SIG-M5 treated with dmso at 0.1 percent for 504 hours (cell line): ENCODE results near the gene U2AF2.

Experiments
- DNase-seq: peaks from one replicate; lab custom pipeline; 2025; ENCODE audit not compliant: unreplicated experiment; lab: John Stamatoyannopoulos, UW

Gene U2AF2

DNA sequence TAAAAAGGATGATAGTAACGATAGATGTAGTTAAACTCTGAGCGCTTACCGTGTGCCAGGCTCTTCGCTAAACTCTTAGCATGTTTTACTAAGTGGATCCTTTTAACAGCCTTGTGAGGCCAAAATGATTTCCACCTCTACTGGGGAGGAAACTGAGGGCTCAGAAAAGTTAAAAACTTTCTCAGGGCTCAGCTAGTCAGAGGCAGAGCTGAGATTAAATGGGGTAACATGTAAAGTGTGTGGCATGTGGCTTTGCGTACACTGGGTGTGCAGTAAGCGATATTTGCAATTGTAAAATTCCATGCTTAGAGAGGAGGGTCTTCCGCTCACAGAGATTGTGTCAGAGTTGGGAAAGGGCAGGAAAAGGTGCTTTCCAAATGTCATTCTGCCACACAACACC lies 1.7 kb downstream of the U2AF2 start:
- no peak for DNase-seq

DNA sequence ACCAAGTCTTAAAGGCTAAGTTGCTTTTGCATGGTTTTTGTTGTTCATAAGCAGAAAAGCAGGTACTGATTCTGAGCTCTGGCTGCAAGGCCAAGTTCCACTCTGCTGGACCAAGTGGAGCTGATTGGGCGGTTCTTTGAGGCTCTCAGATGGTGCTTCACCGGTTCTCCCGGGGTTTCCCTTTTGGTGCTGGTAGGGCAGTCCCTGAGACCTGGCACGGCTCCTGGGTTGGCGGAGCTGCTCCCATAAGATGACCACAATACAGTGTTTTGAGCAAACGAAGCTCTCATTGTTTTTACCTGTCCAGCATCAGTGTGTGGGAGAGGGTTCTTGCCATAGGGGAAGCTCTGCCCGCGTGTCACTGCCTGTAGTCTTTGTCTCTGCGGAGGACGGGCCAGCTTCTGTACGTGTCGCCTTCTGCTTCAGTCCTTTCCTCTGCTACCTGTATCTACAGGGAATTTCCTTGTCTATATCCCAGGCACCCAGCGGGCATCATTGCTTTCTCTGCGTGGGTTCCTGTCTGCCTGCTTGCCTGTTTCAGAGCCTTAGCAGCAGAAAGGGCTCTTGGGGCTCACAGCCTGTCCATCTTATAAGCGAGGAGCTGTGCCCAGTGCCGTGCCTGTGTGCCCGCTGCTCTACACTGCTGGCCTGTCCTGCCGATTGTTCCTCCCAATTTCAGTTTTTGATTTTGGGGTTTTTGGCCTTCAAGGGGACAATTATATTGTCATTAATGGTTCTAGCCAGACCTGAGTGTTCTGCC lies 2.3 kb downstream of the U2AF2 start:
- DNase-seq, result peak; percentile 11

DNA sequence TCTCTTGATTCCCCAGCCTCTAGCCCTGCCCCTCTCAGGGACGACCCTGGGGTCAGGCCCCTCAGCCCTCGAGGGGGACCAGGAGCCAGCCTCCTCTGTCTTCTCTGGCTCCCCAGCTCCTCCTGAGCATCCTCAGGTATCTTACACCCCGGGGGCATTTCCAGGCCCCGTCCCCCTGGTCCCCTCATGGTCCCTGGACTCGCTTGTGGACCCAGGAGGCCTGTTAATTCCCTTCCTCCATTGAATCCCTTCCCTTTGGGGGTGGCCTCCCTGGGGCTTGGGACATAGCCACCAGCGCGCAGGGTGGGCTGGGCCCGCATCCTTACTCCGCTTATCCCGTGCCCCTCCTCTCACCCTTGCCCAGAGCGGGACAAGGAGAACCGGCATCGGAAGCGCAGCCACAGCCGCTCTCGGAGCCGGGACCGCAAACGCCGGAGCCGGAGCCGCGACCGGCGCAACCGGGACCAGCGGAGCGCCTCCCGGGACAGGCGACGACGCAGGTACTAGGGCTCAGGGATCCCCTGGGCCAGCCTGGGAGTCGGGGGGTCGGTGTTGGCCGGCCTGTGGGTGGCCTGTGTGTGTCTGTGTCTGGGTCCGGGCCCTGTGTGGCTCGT lies 4.1 kb downstream of the U2AF2 start:
- no peak for DNase-seq

DNA sequence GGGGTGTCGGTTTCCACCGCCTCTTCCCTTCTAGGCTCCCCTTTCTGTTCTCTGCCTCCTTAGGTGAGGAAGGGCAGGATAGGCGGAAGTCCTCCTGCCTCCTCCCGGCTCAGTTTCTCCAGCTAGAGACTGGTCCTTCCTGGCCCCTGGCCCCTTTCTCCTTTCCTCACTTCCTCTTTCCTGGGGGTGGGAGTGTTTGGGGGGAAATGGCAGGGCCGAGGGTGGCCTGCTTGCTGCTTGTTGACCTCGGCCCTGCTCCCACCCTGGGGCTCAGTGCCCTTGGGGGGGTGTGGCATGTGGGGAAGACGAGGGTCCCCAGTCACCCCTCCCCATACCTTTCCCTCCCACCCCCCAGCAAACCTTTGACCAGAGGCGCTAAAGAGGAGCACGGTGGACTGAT lies 5.0 kb downstream of the U2AF2 start:
- no peak for DNase-seq

DNA sequence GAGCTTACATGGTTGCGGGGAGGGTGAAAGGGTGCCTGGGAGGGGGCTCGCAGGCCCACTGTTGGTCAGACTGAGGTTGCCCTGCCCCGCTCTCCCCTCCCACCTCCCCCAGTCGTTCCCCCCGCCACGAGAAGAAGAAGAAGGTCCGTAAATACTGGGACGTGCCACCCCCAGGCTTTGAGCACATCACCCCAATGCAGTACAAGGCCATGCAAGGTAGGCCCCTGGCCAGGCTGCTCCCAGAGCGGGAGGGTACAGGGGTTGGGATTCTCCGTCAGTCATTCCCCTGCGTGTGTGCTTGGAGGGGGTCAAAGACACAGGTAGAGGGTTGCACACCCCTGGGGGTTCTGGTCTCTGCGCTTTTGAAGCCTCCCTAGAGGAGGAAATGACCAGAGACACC lies 5.6 kb downstream of the U2AF2 start:
- no peak for DNase-seq

DNA sequence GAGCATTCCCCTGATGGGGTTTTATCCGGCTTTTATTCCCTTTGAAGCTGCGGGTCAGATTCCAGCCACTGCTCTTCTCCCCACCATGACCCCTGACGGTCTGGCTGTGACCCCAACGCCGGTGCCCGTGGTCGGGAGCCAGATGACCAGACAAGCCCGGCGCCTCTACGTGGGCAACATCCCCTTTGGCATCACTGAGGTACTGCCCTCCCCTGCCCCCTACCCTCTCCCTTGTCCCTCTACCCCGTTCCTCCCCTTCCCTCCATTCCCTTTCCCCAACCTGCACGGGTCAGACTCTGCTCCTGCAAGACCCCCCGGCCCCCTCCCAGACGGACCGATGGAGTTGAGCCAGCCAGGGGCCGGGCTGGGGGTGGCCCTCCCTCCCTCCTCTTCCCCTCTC lies 6.2 kb downstream of the U2AF2 start:
- DNase-seq, result no peak

DNA sequence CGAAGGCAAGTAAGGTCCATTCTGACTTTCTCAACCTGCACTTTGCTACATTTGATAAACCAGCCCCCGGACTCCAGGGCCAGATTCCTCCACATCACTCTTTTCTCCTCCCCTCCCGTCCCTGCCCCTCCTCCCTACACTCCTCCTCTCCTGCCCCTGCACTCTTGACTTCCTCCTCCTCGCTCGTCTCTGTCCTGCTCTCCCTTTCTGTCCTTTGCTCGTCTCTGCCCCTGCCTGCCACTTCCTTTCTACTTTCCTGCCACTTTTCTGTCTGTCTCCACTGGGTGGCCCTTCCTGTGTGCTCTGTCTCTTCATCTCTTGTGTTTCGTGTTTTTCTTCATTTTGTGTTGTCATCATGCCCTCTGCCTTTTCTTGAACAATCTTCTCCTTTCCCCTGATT lies 7.0 kb downstream of the U2AF2 start:
- peak; percentile 23 for DNase-seq

DNA sequence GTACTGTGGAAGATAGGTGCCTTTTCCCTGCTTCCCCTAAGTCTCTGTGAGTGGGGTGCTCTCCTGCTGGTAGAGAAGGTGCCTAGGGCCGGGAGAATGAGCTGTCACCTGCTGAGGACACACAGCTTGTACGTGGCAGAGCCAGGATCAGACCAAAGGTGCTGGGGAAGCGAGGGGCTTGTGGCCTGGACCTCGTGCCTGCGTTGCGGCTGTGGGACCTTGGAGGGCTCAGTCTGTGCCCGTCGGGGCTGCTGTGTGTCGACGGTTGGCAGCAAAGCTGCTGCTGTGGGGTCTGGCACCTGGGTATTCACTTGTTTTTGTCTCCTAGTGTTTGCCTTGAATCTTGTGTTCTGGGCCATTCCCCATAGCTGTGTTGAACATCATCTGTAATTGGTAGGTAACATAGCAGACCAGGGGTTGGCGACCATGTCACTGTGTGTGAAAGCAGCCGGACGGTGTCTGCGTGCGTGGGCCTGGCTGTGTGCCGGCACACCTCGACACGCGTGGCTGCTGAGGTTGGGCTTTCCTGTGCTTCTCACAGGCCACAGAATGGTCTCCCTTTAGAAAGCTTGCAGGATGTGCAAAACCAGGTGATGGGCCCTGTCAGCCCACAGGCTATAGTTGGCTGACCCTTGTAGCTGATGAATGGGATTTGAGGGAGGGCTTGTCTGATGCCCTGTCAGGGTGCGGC lies 9.2 kb downstream of the U2AF2 start:
- DNase-seq, result no peak

DNA sequence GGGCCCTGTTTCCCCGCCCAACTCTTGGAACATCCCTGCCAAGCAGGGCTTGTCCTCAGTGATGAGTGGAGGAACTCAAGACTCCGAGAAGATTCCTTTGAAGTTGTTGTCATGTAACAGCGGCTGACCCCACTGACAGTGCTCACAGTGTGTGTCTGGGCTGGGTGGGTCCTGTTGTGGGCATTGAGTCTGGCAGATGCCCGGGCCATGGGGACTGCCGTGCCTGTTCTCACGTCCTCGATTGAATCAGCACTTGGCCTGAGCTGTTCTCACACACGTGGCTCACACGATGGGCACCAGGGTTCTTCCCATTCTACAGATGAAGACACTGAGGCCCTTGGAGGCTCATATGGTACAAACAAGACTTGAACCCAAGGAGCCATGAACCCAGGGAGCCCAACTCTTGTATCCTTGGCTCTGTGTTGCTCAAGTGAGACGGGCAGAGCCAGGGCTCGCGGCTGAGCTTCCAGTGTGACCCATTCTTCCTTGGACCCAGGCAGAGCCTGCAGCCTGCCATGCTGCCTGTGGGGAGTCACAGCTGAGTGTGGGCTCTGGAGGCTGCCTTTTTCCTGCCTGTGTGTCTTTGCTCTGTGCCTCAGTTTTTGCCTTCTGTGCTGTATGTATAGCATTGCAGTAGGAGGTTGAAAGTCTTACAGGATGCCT lies 11.6 kb downstream of the U2AF2 start:
- DNase-seq, result no peak

DNA sequence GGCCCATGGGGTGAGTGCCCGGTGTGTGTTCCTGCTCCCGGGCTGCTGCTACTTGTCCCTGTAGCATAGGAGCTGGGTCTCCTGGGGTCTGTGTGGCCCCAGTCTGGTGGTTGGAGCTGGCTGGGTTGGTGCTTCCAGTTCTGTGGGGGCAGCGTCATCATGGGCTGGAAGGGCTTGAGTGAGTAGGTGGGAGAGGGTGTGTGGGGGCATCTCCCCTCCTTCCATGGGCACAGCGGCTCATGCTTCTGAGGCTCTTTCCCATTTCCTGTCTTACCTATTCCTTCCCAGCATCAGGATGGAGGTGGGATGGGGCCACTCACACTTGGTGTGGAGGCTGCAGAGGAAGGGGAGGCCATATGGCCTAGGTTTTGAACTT lies 12.2 kb downstream of the U2AF2 start:
- DNase-seq, result no peak

DNA sequence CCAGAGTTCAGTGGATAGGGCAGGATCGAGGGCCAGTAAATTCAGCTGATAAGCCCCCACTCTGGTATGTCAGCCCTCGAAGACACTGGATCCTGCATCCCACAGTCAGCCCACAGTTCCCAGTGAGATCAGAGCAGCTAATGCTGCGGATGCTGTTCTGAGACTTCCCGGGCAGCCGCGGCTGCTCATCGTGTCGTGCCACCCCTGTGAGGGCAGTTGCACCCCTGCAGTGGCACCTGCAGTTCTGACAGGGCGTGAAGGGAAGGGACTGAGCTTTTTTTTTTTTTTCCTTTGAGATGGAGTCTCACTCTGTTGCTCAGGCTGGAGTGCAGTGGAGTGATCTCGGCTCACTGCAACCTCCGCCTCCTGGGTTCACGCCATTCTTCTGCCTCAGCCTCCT lies 12.7 kb downstream of the U2AF2 start:
- DNase-seq, result no peak

DNA sequence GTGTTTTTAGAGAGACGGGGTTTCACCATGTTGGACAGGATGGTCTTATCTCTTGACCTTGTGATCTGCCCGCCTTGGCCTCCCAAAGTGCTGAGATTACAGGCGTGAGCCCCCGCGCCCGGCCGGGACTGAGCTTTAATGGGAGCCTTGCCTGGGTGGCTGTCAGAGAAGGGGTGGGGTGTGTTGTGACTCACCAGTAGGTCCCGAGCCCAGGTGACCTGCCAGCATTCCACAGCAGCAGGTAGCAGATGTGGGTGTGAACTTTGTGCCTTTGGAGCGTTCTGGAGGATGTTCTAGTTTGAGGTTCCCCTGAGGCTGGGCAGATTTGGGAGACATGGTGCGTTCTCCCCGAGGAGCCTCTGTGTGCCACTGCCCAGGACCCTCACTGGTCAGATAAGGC lies 13.1 kb downstream of the U2AF2 start:
- DNase-seq, result no peak

DNA sequence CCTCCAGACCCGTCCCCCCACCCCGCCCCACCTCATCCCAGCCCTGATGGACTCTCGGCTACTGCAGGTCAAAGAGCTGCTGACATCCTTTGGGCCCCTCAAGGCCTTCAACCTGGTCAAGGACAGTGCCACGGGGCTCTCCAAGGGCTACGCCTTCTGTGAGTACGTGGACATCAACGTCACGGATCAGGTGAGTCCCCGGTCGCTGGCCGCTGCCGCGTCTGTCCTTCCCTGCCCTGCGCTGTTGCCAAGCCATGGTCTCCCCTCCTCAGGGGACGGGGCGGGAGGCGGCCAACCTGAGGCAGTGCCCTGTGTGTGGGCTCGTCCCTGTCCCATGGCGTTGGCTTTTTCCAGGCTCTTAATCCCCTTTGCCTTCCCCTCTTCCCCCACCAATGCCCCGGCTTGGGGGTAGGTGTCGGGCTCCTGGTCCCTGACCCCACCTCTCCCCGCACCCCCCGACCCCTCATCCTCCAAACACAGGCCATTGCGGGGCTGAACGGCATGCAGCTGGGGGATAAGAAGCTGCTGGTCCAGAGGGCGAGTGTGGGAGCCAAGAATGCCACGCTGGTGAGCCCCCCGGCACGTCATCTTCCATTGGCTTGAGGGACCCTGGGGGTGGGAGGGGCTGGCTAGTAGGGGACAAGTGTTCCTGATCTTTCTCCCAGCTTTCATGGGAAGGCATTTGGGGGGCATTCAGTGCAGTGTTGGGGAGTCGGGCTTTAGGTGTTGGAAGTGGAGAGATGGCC lies 13.9 kb downstream of the U2AF2 start:
- DNase-seq, result no peak

DNA sequence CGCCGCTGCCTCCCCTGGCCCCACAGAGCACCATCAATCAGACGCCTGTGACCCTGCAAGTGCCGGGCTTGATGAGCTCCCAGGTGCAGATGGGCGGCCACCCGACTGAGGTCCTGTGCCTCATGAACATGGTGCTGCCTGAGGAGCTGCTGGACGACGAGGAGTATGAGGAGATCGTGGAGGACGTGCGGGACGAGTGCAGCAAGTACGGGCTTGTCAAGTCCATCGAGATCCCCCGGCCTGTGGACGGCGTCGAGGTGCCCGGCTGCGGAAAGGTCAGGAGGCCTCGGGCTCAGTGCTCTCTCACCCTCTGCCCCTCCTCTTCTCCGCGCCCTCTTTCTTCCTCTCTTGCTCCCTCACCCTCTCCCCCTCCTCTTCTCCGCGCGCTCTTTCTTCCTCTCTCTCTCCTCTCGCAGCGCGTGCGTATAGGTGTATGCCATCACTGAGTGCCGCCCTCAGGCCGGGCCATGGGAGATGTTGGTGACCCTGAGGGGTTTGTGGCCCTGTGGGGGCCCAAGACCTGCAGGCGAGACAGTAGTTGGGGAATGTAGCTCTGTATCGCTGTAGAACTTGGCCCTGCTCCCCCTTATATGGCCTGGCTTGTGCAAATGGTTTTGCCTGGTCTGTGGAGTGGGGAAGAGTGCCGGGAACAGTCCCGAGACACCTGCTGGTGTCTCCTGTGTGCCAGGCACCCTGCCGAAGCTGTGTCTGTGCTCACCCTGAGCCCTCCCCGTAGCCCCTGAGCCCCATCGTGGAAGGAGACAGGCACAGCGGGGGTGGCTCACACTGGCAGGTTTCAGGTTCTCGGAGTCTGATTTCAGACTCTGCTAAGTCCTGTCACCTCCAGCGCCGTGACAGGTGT lies 14.8 kb downstream of the U2AF2 start:
- DNase-seq, result no peak

DNA sequence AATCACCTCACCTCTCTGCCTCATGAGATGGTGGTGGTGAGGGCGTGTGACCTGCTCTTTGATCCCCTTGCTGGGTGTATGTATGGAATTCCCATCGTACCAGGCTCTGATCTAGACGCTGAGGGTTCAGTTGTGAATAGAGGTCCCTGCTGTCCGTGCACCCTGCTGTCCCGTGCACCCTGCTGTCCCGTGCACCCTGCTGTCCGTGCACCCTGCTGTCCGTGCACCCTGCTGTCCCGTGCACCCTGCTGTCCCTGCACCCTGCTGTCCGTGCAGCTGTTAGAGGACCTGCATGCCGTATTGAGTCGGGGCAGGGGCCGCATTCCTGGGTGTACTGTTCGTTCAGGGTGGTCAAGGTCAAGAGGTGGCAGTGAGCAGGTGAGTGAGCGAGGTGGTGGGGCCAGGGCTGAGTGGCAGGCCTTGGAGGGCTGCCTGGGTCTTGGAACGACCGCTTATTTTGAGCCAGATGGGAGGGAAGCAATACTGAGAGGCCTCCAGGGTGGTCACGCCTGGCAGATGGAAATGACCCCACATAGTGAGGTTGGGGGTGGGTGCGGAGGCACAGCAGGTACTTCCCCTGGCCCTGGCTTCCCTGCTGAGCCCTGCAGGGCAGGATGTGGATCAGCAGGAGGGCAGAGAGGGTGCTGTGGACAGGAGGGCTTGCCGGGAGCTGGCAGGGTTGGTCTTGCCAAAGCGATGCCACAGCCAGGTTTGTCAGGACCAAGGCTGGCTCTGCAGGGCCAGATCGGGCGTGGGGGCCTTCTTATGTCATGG lies 15.6 kb downstream of the U2AF2 start:
- no peak for DNase-seq

DNA sequence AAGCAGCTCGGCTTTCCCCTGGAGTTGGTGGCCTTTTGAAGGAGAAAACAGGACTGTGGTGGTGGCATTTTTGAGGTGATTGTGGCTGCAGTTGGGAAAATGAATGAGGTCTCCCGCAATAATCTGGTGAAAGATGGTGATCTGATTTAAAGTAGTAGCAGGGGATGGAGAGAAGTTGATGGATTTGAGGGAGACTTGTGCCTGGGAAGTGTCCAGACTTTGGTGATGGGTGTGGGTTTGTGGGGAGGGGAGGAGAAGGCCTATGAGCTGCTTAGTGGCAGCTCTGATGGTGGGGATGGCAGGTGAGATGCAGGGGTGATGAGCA lies 16.2 kb downstream of the U2AF2 start:
- no peak for DNase-seq

DNA sequence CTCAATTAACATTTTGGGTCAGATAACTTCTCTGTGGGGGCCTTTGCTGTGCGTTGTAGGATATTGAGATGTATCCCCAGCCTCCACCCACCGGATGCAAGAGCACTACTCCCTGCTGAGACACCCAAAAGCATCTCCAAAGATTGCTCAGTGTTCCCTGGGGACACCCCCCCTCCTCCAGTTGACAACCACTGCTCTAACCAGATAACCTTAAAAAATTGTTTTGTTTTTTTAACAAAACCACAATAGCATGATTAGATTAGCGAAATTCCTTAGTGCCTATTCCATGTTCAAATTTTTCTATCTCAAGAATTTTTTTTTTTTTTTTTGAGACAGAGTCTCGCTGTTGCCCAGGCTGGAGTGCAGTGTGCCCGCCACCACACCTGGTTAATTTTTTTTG lies 17.6 kb downstream of the U2AF2 start:
- DNase-seq, result no peak

DNA sequence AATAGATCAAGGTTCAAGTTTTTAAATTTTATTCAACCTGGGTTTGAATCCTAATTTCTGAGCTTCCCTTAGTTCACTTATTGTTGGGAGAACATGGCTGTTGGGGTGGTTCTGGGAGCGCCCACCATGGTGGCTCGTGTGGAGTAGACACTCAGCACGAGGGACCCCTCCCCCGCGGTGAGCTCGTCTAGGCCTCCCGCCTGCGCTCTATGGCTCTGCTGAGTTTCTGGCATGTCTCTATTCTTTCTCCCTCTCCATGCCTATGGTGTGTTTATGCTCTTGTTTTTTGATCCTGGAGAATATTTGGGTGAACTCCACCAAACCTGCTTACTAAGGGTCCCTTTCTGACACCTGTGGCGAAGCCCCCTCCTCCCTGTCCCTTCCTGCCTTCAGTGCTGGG lies 18.6 kb downstream of the U2AF2 start:
- no peak for DNase-seq

DNA sequence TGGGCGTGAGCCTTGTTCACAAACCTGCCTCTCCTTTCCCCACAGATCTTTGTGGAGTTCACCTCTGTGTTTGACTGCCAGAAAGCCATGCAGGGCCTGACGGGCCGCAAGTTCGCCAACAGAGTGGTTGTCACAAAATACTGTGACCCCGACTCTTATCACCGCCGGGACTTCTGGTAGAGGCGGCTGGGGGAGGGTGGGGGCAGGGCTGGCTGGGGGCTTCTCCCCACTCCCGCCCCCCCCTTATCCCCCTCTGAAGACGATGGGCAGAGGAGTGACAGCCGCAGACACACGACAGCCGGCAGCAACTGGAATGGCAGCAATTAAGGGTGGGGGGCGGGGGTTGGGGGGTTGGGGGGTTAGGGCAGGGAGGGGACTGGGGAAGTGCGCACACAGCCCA lies 19.1 kb downstream of the U2AF2 start:
- no peak for DNase-seq

DNA sequence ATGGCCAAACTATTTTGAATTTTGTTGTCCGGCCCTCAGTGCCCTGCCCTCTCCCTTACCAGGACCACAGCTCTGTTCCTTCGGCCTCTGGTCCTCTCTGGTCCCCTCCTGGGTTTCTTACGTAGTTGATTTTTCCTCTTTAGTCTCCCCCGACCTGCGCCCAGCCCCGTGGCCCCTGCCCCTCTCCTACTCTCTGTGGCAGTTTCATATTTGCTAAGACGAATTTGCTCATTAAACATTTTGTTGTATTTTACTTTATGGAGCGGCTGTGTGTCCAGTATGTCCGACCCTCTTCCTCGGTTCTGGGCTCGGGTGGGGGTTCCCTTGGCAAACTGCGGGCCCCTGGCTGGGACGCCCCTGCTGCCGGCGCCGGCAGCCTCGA lies 19.6 kb downstream of the U2AF2 start:
- no peak for DNase-seq
